WERI-Rb-1 (cell line): ENCODE data around the gene SERTAD1.
"Not testable (repeated sequence)": the region's sequence is repeated elsewhere in the genome, so short reads cannot be mapped to it uniquely, and the experiment has no call there.

Experiments
- DNase-seq: peaks from one replicate; pipeline ENCODE4 v3.0.0-alpha.2; 2020
- H3K27ac ChIP-seq: fragments of 250-450 bp; sonication (Bioruptor Pico); 2 replicates; pipeline ENCODE4 v1.5.1; 2020; ENCODE audit warnings: mild to moderate bottlenecking, moderate library complexity
- H3K27me3 ChIP-seq: fragments of 250-450 bp; sonication (Bioruptor Pico); 2 replicates; pipeline ENCODE4 v1.5.1; 2021; ENCODE audit warnings: mild to moderate bottlenecking, low read depth, moderate library complexity; ENCODE audit not compliant: insufficient read depth, severe bottlenecking
- H3K36me3 ChIP-seq: fragments of 250-450 bp; sonication (Bioruptor Pico); 2 replicates; pipeline ENCODE4 v1.5.1; 2020; ENCODE audit warnings: mild to moderate bottlenecking, moderate library complexity
- H3K4me3 ChIP-seq: 2 replicates; pipeline ENCODE4 v1.5.1; 2011; ENCODE audit warnings: low read depth, mild to moderate bottlenecking, control low read depth, low read length
- H3K9me3 ChIP-seq: fragments of 250-450 bp; sonication (Bioruptor Pico); 2 replicates; pipeline ENCODE4 v1.5.1; 2021; ENCODE audit warnings: mild to moderate bottlenecking, moderate library complexity; ENCODE audit not compliant: severe bottlenecking
- CTCF ChIP-seq: IDR thresholded peaks from 2 replicates; pipeline ENCODE4 v1.5.1; 2011; ENCODE audit warnings: low read depth, mild to moderate bottlenecking, control low read depth, inconsistent platforms, low read length

The SERTAD1 gene

GRCh38 chr19:40466985-40467734, 41.4 kb upstream of the SERTAD1 start, which contains the start of gene SPTBN4:
SPTBN4 (plus strand) TSS chr19:40467001; CDS start chr19:40472622, 5,621 bp downstream.
- Histone ChIP-seq H3K27ac (no peak within 1 kb of the TSS), H3K27me3 (peaks cover 10% of the 10 kb centered on the region), H3K9me3 (no peaks in the 10 kb centered on the region), H3K4me3 (peak within 1 kb of the TSS; percentile 44), H3K36me3 (no peaks in the 10 kb centered on the region)
- no peak for DNase-seq
- no peak for TF ChIP-seq CTCF

- Histone ChIP-seq H3K36me3 (no peaks in the 10 kb centered on the region), H3K27ac (no peak overlapping the region), H3K27me3 (peaks cover 10% of the 10 kb centered on the region), H3K9me3 (no peaks in the 10 kb centered on the region), H3K4me3 (peak overlapping the region; percentile 44)
- no peak for DNase-seq
- TF ChIP-seq CTCF: no peak
Observed at GRCh38 chr19:40466219-40466984, 40.6 kb upstream of the SERTAD1 start.

GRCh38 chr19:40465557-40466218, 39.9 kb upstream of the SERTAD1 start, which contains the start of gene BLVRB:
BLVRB (minus strand) TSS chr19:40465745; CDS start chr19:40465688, 57 bp downstream.
- H3K27ac ChIP-seq: no peak within 1 kb of the TSS
- peak within 1 kb of the TSS; percentile 55 for H3K4me3 ChIP-seq
- no peaks in the 10 kb centered on the region for H3K36me3 ChIP-seq
- peak; percentile 98 for DNase-seq
- H3K9me3 ChIP-seq: no peaks in the 10 kb centered on the region
- H3K27me3 ChIP-seq: peaks cover 10% of the 10 kb centered on the region
- no peak for TF ChIP-seq CTCF

GRCh38 chr19:40465025-40465556, 39.3 kb upstream of the SERTAD1 start:
- H3K9me3 ChIP-seq: no peaks in the 10 kb centered on the region
- H3K27me3 ChIP-seq: peaks cover 10% of the 10 kb centered on the region
- no peaks in the 10 kb centered on the region for H3K36me3 ChIP-seq
- TF ChIP-seq CTCF: no peak
- DNase-seq: no peak
- H3K4me3 ChIP-seq: peak overlapping the region; percentile 55
- no peak overlapping the region for H3K27ac ChIP-seq

GRCh38 chr19:40464059-40465024, 38.5 kb upstream of the SERTAD1 start:
- peak; percentile 87 for DNase-seq
- Histone ChIP-seq H3K27ac (no peak overlapping the region), H3K4me3 (no peak overlapping the region), H3K27me3 (peaks cover 10% of the 10 kb centered on the region), H3K36me3 (no peaks in the 10 kb centered on the region), H3K9me3 (no peaks in the 10 kb centered on the region)
- peak; percentile 74 for TF ChIP-seq CTCF

GRCh38 chr19:40463587-40464037, 37.8 kb upstream of the SERTAD1 start:
- not testable (repeated sequence) for H3K27me3 ChIP-seq, DNase-seq, H3K4me3 ChIP-seq, H3K27ac ChIP-seq, H3K9me3 ChIP-seq, H3K36me3 ChIP-seq
